HL-60 (cell line): ENCODE data around the gene RAB17.

Experiments used
- DNase-seq, 2 experiments: peaks; one replicate each; pipeline ENCODE4 v3.0.0-alpha.2; 2010 to 2020; ENCODE audit warnings: low read depth in 1 of 2, low spot score in 1 of 2
- H3K27ac ChIP-seq: fragments of 250-450 bp; sonication (Bioruptor Pico); replicated peaks from 2 replicates; pipeline ENCODE4 v1.5.1; 2020; ENCODE audit warnings: mild to moderate bottlenecking, moderate library complexity
- H3K27me3 ChIP-seq: fragments of 250-450 bp; sonication (Bioruptor Pico); 2 replicates; pipeline ENCODE4 v1.5.1; 2021; ENCODE audit warnings: mild to moderate bottlenecking, moderate library complexity; ENCODE audit not compliant: insufficient read depth, poor library complexity, severe bottlenecking
- H3K4me3 ChIP-seq: replicated peaks from 2 replicates; pipeline ENCODE4 v1.5.1; 2011; ENCODE audit warnings: mild to moderate bottlenecking, control low read depth, low read length; ENCODE audit not compliant: insufficient read depth
- CTCF ChIP-seq: IDR thresholded peaks from one replicate; pipeline ENCODE4 v1.5.1; 2011; ENCODE audit warnings: low read length, control low read depth, inconsistent platforms; ENCODE audit not compliant: insufficient read depth
- GABPA ChIP-seq: IDR thresholded peaks from 2 replicates; pipeline ENCODE4 v1.6.1; 2012; ENCODE audit warnings: low read depth
- POLR2AphosphoS5 ChIP-seq: IDR thresholded peaks from 2 replicates; pipeline ENCODE4 v1.6.1; 2012; ENCODE audit warnings: low read depth
- REST ChIP-seq: IDR thresholded peaks from 2 replicates; pipeline ENCODE4 v1.6.1; 2012; ENCODE audit warnings: low read depth; ENCODE audit not compliant: insufficient replicate concordance
- SPI1 ChIP-seq: IDR thresholded peaks from 2 replicates; pipeline ENCODE4 v1.6.1; 2012; ENCODE audit warnings: low read depth, mild to moderate bottlenecking, borderline replicate concordance

RAB17 gene

GRCh38 chr2:237593596-237594320 is 3.2 kb upstream of the RAB17 start:
- no peak for TF ChIP-seq POLR2AphosphoS5
- no peak overlapping the region for H3K27ac ChIP-seq
- DNase-seq = no peak
- no peak overlapping the region for H3K4me3 ChIP-seq
- no peaks in the 10 kb centered on the region for H3K27me3 ChIP-seq

- Histone ChIP-seq H3K27ac (no peak overlapping the region), H3K4me3 (no peak overlapping the region), H3K27me3 (no peaks in the 10 kb centered on the region)
- TF ChIP-seq SPI1 (no peak), GABPA (no peak), POLR2AphosphoS5 (no peak), CTCF (no peak), REST (no peak)
- DNase-seq = no peak
Measured at GRCh38 chr2:237593036-237593435, 2.5 kb upstream of the RAB17 start.

- Histone ChIP-seq H3K27ac (no peak overlapping the region), H3K4me3 (no peak overlapping the region), H3K27me3 (no peaks in the 10 kb centered on the region)
- no peak for TF ChIP-seq CTCF
- TF ChIP-seq POLR2AphosphoS5 = no peak
- DNase-seq = no peak
Measured at GRCh38 chr2:237592425-237592980, 2.0 kb upstream of the RAB17 start.

- no peaks in the 10 kb centered on the region for H3K27me3 ChIP-seq
- H3K27ac ChIP-seq = no peak overlapping the region
- peak in 1 of 2 experiments; percentile 40 for DNase-seq
- TF ChIP-seq REST (no peak), CTCF (no peak), GABPA (no peak), POLR2AphosphoS5 (no peak), SPI1 (peak; percentile 30; the same call in 1 of the 2 replicates)
- peak overlapping the region; percentile 33 for H3K4me3 ChIP-seq
Measured at GRCh38 chr2:237591141-237591881, 777 bp upstream of the RAB17 start.
